ENCODE data around the gene FAM177B. TPM values are rescaled to one million over a fixed set of nuclear protein-coding genes. Genes with fewer than 3 reads are reported as not detected.

The FAM177B gene
- total RNA-seq, 2 donors from 2014 or later: 0.98 TPM; not detected in 1

DNA sequence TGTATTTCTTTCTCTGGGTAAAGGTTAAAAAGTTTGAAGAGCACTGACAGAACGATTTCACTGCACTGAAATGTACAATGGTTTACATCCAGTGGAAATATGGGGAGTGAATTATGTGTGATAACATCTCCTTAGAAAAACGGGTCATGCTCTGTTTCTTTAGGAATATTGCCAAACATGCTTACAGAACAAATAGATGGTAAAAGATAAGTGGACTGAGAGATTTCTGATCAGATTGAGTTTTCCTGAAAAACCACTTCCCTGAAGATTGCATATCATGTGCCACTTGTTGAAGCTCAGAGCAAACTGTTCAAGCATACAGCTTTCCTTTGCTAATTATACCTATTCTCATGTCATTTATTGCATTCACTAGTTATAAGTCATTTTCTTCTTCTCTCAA lies 47.9 kb downstream of the FAM177B start:
- ATAC-seq (no peak), DNase-seq (ENCODE audit: low spot score) (no peak)
- Mint-ChIP-seq H3K27ac (no peak overlapping the region), H3K4me3 (no peak overlapping the region), H3K9me3 (no peaks in the 10 kb centered on the region), H3K4me1 (ENCODE audit: low read depth in 2 of 2) (no peaks in the 10 kb centered on the region), H3K27me3 (peaks cover 37 to 41% of the 10 kb centered on the region in 2 donors), H3K36me3 (no peaks in the 10 kb centered on the region)

DNA sequence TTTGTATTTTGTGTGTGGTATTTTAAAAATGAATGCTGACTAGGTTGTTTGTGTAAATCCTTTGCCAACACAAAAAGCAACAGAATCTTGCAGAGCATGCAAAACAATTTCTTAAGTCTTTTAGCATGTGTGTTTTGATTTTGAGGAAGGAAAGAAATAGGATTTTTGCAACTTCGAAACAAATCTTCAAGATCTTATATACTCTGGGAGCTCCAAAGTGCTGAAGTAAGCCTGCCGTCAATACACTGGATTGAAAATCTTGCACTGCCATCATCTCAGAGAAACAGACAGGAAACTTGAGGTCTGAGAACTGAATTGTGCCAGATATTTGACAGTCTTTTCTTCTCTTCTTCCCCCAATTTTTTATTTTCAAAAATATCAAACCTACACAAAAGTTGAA lies 48.5 kb downstream of the FAM177B start:
- no peaks in the 10 kb centered on the region for H3K36me3 Mint-ChIP-seq
- H3K4me1 Mint-ChIP-seq (ENCODE audit: low read depth in 2 of 2): no peaks in the 10 kb centered on the region
- no peaks in the 10 kb centered on the region for H3K9me3 Mint-ChIP-seq
- no peak overlapping the region for H3K27ac Mint-ChIP-seq
- H3K27me3 Mint-ChIP-seq: peaks cover 34 to 41% of the 10 kb centered on the region in 2 donors
- ATAC-seq: no peak
- DNase-seq (ENCODE audit: low spot score): no peak
- no peak overlapping the region for H3K4me3 Mint-ChIP-seq

DNA sequence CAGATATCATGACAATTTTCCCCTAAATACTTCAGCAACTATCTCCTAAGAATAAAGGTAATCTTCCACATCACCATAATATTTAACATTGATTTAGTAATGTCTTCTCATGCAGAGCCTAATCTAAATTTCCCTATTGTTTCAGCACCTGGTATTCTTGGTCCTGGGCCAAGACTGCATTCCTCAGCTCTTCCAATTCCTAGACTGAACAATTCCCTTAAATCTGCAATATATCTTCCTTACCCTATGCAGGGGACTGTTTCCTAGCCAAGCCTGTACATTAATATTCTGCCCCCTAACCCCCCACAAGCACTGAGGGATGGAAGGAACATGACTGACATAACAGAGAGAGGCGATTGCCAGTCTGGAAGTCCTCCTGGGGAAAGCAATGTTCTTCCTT lies 49.1 kb downstream of the FAM177B start:
- no peak for ATAC-seq
- Mint-ChIP-seq H3K9me3 (no peaks in the 10 kb centered on the region), H3K4me1 (ENCODE audit: low read depth in 2 of 2) (no peaks in the 10 kb centered on the region), H3K27me3 (peaks cover 33 to 41% of the 10 kb centered on the region in 2 donors), H3K4me3 (no peak overlapping the region), H3K27ac (no peak overlapping the region), H3K36me3 (no peaks in the 10 kb centered on the region)
- DNase-seq (ENCODE audit: low spot score): no peak

DNA sequence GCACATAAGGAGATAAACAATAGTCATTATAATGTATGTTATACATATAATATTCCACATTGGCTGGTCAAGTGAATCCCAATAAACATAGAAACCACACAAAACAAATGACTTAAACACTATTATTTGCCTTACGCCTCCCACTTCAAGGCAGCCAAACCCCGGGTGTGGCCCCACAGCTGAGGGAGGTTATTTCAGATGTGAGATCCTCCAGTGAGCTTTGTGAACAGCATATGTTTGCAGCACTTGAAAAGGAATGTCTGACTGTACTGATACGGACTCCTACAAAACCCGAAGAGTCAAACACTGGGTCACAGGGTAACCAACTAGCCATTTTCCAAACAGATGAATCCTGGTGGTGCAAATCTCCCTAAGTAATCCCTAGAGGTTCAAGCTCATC lies 50.7 kb downstream of the FAM177B start:
- H3K9me3 Mint-ChIP-seq: no peaks in the 10 kb centered on the region
- ATAC-seq (no peak), DNase-seq (ENCODE audit: low spot score) (no peak)
- H3K27ac Mint-ChIP-seq: no peak overlapping the region
- H3K4me1 Mint-ChIP-seq (ENCODE audit: low read depth in 2 of 2): no peaks in the 10 kb centered on the region
- no peaks in the 10 kb centered on the region for H3K36me3 Mint-ChIP-seq
- H3K4me3 Mint-ChIP-seq: no peak overlapping the region
- H3K27me3 Mint-ChIP-seq: peaks cover 26 to 28% of the 10 kb centered on the region in 2 donors

DNA sequence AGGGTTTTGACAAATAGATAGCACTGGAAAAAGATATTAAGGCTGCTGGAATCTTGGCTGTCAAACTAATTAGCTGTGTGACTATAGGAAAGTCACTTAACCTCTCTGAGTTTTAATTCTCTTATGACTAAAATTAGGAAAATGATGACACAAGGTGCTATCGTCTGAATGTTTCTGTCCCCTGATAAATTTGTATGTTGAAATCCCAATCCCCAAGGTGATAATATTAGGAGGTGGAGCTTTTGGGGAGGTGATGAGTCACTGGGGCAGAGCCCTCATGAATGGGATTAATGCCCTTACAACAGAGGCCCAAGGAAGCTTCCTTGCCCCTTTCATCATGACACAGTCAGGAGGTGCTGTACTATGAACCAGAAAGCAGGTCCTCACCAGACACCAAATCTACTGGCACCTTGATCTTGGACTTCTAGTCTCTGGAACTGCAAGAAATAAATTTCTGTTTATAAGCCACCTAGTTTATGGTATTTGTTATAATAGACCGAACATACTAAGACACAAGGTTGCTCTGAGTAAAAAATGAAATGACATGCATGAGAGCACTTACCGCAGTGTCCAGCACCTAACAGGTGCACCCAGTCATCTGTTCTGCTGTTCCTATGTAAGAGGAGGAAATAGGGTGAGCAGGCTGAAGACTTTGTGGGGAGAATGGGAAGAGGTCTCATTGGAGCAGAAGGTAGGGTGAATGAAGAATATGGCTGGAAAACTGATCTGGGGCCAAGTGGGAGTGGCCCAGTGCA lies 51.6 kb downstream of the FAM177B start:
- Mint-ChIP-seq H3K4me1 (ENCODE audit: low read depth in 2 of 2) (no peaks in the 10 kb centered on the region), H3K27ac (no peak overlapping the region), H3K4me3 (no peak overlapping the region)

DNA sequence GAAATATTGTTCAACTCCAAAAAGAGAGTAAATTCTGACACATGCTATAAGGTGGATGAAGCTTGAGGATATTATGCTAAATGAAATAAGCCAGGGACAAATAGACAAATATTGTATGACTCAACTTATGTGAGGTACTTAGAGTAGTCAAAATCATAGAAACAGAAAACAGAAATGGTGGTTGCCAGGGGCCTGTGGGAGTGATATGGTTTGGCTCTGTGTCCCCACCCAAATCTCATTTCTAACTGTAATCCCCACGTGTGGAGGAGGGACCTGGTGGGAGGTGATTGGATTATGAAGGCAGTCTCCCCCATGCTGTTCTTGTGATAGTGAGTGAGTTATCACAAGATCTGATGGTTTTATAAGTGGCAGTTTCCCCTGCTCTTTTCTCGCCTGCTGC lies 53.1 kb downstream of the FAM177B start:
- Mint-ChIP-seq H3K4me3 (no peak overlapping the region), H3K27me3 (peaks cover 8 to 13% of the 10 kb centered on the region in 2 donors), H3K36me3 (no peaks in the 10 kb centered on the region), H3K27ac (no peak overlapping the region), H3K4me1 (ENCODE audit: low read depth in 2 of 2) (no peaks in the 10 kb centered on the region), H3K9me3 (no peaks in the 10 kb centered on the region)
- ATAC-seq (no peak), DNase-seq (ENCODE audit: low spot score) (no peak)

More for the DNA sequence above, 51.6 kb downstream of the FAM177B start:
- H3K36me3 Mint-ChIP-seq: no peaks in the 10 kb centered on the region
- DNase-seq (ENCODE audit: low spot score) (no peak), ATAC-seq (peak in 1 of 2 donors; percentile 4)
- H3K9me3 Mint-ChIP-seq: no peaks in the 10 kb centered on the region
- peaks cover 23 to 24% of the 10 kb centered on the region in 2 donors for H3K27me3 Mint-ChIP-seq

DNA sequence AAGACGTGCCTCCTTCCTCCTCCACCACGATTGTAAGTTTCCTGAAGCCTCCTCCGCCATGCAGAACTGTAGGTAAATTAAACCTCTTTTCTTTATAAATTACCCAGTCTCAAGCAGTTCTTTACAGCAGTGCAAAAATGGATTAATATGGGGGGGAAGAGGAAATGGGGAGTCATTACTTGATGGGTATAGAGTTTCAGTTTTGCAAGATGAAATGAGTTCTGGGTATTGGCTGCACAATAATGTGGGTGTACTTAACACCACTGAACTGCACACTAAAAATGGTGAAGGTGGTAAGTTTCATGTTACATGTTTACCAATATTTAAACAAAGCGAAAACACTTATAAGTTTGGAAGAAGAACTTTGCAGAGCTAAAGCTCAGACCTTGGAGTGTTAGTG lies 53.5 kb downstream of the FAM177B start:
- ATAC-seq (peak in 1 of 2 donors; percentile 46), DNase-seq (ENCODE audit: low spot score) (no peak)
- Mint-ChIP-seq H3K9me3 (no peaks in the 10 kb centered on the region), H3K4me1 (ENCODE audit: low read depth in 2 of 2) (no peaks in the 10 kb centered on the region), H3K27ac (no peak overlapping the region), H3K36me3 (no peaks in the 10 kb centered on the region), H3K27me3 (peaks cover 8 to 13% of the 10 kb centered on the region in 2 donors), H3K4me3 (no peak overlapping the region)

DNA sequence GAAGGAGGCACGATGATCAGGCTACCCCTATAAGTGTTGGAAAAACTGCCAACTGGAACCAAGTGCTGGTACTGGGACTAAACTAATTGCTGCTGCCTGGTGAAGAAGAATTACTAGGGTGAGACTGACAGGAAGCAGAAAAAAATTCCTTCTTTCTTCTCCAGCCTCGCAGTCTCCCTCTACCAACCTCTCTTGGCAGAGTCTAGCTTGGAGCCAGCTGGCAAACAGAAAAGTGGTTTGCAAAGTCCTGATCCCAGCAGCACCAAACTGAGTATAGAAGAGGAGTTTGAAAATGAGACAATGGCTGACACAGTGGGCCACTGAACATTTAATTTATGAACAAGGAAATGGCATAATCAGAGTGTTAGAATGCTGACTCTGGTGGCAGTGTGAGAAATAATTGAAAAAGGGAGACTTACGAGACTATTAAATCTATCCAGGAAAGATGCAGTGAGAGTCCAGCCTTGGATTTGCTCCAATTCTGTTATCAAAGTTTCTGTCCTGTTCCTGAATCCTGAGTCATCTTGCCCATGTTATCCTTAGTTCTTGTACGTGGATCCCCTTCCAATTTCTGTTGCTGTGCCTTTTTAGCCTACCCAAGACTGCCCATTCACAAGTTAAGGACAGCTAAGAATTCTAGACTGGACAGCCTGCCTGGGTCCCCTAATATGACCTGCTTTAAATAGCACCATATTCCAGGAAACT lies 54.2 kb downstream of the FAM177B start:
- no peaks in the 10 kb centered on the region for H3K36me3 Mint-ChIP-seq
- H3K27me3 Mint-ChIP-seq: peaks cover 8 to 12% of the 10 kb centered on the region in 2 donors
- H3K9me3 Mint-ChIP-seq: no peaks in the 10 kb centered on the region
- H3K27ac Mint-ChIP-seq: no peak overlapping the region
- no peak for DNase-seq (ENCODE audit: low spot score)
- ATAC-seq: no peak
- H3K4me3 Mint-ChIP-seq: no peak overlapping the region
- H3K4me1 Mint-ChIP-seq (ENCODE audit: low read depth in 2 of 2): no peaks in the 10 kb centered on the region

DNA sequence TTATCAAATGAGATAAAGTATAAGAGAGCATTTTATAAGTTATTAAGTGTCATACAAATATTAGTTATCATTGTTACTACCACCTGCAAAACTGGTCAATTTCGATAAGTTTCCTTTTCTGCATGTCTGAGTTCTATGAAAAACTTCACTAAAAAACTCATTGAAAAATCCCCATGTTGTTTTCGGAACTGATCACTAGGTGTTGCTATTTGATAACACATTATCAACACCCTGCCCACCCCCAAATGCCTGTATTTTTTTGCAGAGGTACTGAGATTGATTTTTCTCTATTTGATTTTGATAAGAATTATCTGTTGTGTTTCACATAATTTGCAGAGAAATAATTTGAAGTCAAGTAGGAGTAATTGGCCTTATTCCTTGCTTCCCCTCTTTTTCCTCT lies 55.7 kb downstream of the FAM177B start:
- DNase-seq (ENCODE audit: low spot score) (no peak), ATAC-seq (no peak)
- no peaks in the 10 kb centered on the region for H3K4me1 Mint-ChIP-seq (ENCODE audit: low read depth in 2 of 2)
- H3K27me3 Mint-ChIP-seq: peaks cover 0 to 5% of the 10 kb centered on the region in 2 donors
- no peaks in the 10 kb centered on the region for H3K36me3 Mint-ChIP-seq
- no peak overlapping the region for H3K27ac Mint-ChIP-seq
- no peaks in the 10 kb centered on the region for H3K9me3 Mint-ChIP-seq
- no peak overlapping the region for H3K4me3 Mint-ChIP-seq

DNA sequence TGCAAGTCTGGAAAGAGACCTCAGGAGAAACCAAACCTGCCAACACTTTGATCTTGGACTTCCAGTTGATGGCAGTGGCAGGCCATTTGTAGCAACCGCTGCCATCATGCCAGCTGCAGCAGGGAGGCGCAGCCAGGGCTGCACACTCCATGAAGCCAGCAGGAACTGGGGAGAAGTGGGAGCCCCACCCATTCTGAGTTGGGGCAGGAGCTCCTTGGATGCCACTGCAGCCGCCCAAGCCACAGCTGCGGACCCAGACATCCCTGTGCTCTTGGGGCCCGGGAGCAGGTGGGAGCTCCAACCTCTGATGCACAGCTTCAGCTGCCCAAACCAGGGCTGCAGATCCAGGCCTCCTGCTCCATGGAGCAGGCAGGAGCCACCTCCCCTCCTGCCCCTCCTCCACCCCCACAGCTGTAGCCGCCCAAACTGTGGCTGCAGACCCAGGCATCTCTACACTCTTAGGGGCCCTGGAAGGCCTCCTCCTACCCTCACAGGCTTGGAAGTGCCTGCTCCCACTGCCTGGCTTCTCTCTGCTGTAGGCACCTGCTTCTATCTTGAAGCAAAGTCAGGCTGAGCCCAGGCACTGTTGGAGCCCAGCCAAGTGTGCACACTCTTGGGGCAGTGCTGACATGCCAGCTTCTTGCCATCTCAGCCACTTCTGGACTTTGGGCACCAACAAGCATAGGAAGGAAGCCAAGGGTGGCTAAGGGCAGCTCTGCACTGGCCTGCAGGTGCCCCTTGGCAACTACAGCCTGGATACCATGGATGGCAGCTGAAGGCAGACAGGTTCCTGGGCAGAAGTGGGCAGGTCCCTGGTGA lies 57.9 kb downstream of the FAM177B start:
- no peak overlapping the region for H3K4me3 Mint-ChIP-seq
- peaks cover 0 to 3% of the 10 kb centered on the region in 2 donors for H3K27me3 Mint-ChIP-seq
- no peak overlapping the region for H3K27ac Mint-ChIP-seq
- H3K36me3 Mint-ChIP-seq: no peaks in the 10 kb centered on the region
- ATAC-seq (peak; percentile 17 to 60), DNase-seq (ENCODE audit: low spot score) (no peak)
- H3K9me3 Mint-ChIP-seq: no peaks in the 10 kb centered on the region
- H3K4me1 Mint-ChIP-seq (ENCODE audit: low read depth in 2 of 2): no peaks in the 10 kb centered on the region

DNA sequence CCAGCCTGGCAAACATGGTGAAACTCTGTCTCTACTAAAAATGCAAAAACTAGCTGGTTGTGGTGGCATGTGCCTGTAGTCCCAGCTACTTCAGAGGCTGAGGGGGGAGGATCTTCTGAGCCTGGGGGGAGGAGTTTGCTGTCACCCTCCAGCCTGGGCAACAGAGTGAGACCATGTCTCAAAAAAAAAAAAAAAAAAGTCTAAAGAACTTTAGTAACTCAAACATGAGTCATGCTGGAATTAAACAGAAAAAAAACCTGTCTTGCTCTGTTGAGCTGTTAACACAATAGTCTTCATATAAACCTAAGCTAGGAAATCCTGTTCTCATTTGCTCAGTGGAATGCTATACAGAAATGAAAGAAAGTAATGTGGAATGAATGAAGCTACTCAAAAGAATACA lies 61.1 kb downstream of the FAM177B start:
- H3K36me3 Mint-ChIP-seq: no peaks in the 10 kb centered on the region
- H3K4me1 Mint-ChIP-seq (ENCODE audit: low read depth in 2 of 2): no peaks in the 10 kb centered on the region
- ATAC-seq: no peak
- H3K27me3 Mint-ChIP-seq: peaks cover 8 to 16% of the 10 kb centered on the region in 2 donors
- DNase-seq (ENCODE audit: low spot score): no peak
- no peak overlapping the region for H3K4me3 Mint-ChIP-seq
- no peaks in the 10 kb centered on the region for H3K9me3 Mint-ChIP-seq
- H3K27ac Mint-ChIP-seq: no peak overlapping the region

DNA sequence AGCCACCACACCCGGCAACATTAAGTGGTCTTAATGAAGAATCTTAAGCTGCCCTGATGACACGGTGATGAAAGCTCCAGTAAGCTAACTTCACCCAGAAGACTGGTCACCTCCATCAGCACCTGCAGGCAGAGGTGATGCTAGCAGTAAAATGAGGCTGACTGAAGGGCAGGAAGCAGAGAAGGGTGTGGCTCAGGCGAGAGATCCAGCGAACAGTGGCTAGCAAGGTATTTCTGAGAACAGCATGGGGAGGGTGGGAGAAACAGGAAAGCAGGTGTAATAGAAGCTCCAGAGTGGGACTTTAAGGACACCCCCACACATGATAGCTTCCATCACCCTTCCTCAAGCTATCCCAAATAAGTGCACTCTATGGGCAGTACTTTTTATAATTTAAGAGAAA lies 62.0 kb downstream of the FAM177B start:
- no peak for ATAC-seq
- peaks cover 12 to 24% of the 10 kb centered on the region in 2 donors for H3K27me3 Mint-ChIP-seq
- no peaks in the 10 kb centered on the region for H3K4me1 Mint-ChIP-seq (ENCODE audit: low read depth in 2 of 2)
- DNase-seq (ENCODE audit: low spot score): no peak
- H3K9me3 Mint-ChIP-seq: no peaks in the 10 kb centered on the region
- no peaks in the 10 kb centered on the region for H3K36me3 Mint-ChIP-seq
- H3K27ac Mint-ChIP-seq: no peak overlapping the region
- no peak overlapping the region for H3K4me3 Mint-ChIP-seq
